ENCODE data around the gene GTF2IRD1.
A peak's percentile ranks its signal among the peaks of the same experiment; 100 is the strongest.
"Not testable (repeated sequence)": the region's sequence is repeated elsewhere in the genome, so short reads cannot be mapped to it uniquely, and the experiment has no call there.

GTF2IRD1 gene, protein sequence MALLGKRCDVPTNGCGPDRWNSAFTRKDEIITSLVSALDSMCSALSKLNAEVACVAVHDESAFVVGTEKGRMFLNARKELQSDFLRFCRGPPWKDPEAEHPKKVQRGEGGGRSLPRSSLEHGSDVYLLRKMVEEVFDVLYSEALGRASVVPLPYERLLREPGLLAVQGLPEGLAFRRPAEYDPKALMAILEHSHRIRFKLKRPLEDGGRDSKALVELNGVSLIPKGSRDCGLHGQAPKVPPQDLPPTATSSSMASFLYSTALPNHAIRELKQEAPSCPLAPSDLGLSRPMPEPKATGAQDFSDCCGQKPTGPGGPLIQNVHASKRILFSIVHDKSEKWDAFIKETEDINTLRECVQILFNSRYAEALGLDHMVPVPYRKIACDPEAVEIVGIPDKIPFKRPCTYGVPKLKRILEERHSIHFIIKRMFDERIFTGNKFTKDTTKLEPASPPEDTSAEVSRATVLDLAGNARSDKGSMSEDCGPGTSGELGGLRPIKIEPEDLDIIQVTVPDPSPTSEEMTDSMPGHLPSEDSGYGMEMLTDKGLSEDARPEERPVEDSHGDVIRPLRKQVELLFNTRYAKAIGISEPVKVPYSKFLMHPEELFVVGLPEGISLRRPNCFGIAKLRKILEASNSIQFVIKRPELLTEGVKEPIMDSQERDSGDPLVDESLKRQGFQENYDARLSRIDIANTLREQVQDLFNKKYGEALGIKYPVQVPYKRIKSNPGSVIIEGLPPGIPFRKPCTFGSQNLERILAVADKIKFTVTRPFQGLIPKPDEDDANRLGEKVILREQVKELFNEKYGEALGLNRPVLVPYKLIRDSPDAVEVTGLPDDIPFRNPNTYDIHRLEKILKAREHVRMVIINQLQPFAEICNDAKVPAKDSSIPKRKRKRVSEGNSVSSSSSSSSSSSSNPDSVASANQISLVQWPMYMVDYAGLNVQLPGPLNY

GRCh38 chr7:74453322-74454011 lies at the start of gene GTF2IRD1:
GTF2IRD1 (plus strand) TSS chr7:74453906; CDS start chr7:74508081, 54,175 bp downstream.
- peak in 2 of 3 donors; percentile 19 to 26 for DNase-seq (ENCODE audit: low read depth in 3 of 3)

DNA sequence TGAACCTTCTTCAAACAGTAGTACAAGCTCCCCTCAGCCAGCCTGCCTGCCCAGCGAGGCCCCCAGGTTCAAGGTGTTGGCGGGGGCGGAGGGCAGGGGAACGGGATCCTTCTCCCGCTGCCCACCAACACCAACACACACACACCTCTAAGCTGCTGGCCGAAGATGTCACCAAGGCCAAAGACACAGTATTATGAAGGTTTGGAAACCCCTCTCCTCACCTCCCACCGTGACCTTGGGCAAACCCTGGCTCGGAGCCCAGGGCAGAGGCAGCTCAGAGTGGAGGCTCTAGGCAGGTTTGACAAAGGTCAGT lies 49.4 kb upstream of the GTF2IRD1 start:
- no peak for DNase-seq (ENCODE audit: low read depth in 3 of 3)

GRCh38 chr7:74404741-74405140 lies 49.0 kb upstream of the GTF2IRD1 start:
- no peak for DNase-seq (ENCODE audit: low read depth in 3 of 3)

GRCh38 chr7:74405191-74405898 lies 48.4 kb upstream of the GTF2IRD1 start:
- no peak for DNase-seq (ENCODE audit: low read depth in 3 of 3)

DNA sequence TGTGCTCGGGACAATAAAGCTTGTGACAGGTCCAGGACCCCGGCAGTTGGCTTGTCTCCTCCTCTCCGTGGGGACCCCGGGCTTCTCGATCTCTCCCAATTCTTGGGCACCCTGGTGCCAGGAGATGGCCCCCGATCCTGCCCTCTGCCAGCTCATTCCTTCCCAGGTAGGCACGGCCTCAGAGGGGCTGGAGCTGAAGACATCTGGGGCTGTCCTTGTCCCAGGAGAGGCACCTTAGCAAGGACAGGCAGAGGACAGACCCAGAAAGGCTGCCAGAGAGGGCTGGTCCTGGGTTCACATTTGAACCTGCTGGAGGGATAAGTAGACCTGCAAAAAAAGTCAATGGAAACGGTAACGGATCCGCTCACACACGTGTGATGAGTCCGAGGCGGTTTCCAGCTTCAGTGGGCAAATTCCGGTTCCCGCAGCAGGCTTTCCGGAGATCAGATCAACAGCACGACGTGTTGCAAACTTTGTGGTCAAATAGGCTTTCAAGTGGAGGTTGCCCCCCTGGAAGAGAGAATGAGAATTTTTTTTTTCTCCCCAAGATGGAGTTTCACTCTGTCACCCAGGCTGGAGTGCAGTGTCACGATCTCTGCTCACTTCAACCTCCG lies 47.7 kb upstream of the GTF2IRD1 start:
- DNase-seq (ENCODE audit: low read depth in 3 of 3), result no peak

DNA sequence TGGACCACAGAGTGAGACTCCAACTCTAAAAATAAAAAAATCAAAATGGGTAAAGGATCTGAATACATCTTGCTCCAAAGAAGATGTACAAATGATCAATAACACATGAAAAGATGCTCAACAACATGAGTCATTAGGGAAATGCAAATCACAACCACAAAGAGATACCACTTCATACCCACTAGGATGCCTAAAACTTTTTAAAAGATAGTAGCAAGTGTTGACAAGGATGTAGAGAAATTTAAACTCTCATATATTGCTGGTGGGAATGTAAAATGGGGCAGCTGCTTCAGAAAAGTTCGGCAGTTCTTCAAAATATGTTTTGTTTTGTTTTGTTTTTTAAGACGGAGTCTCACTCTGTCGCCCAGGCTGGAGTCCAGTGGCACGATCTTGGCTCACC lies 45.7 kb upstream of the GTF2IRD1 start:
- no peak for DNase-seq (ENCODE audit: low read depth in 3 of 3)

- no peak for DNase-seq (ENCODE audit: low read depth in 3 of 3)
Measured at GRCh38 chr7:74409571-74409970, 44.1 kb upstream of the GTF2IRD1 start.

GRCh38 chr7:74410772-74411171 lies 42.9 kb upstream of the GTF2IRD1 start:
- no peak for DNase-seq (ENCODE audit: low read depth in 3 of 3)

DNA sequence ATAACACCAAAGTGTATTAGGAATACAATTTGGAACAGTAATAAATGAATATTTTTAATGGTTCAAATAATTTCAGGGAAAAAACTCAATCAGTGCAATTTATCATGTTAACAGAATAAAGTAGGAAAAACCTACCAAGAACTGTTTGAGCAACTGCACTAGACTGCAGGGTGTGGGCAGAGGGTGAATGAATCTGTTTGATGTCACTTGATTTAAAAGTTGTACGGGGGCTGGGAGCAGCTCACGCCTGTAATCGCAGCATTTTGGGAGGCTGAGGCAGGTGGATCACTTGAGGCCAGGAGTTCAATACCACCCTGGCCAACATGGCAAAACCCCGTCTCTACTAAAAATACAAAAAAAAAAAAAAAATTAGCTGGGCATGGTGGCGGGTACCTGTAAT lies 42.1 kb upstream of the GTF2IRD1 start:
- not testable (repeated sequence) for DNase-seq (ENCODE audit: low read depth in 3 of 3)

DNA sequence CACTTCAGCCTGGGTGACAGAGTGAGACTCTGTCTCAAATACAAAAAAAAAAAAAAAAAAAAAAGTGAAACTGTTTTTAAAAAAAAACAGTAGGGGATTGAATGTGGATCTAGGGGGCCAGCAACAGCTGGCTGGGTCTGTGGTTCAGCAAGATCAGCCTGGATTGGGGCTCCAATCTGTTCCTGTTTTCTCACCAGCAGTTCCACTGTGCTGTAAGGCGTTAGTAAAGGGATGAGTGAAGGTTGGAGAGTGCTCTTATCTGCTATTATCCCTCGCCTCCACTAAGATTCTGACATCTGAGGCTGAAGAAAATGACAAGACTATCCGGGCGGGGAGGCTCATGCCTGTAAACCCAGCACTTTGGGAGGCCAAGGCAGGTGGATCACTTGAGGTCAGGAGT lies 41.6 kb upstream of the GTF2IRD1 start:
- no peak for DNase-seq (ENCODE audit: low read depth in 3 of 3)

- no peak for DNase-seq (ENCODE audit: low read depth in 3 of 3)
Measured at GRCh38 chr7:74412603-74413002, 41.1 kb upstream of the GTF2IRD1 start.

DNA sequence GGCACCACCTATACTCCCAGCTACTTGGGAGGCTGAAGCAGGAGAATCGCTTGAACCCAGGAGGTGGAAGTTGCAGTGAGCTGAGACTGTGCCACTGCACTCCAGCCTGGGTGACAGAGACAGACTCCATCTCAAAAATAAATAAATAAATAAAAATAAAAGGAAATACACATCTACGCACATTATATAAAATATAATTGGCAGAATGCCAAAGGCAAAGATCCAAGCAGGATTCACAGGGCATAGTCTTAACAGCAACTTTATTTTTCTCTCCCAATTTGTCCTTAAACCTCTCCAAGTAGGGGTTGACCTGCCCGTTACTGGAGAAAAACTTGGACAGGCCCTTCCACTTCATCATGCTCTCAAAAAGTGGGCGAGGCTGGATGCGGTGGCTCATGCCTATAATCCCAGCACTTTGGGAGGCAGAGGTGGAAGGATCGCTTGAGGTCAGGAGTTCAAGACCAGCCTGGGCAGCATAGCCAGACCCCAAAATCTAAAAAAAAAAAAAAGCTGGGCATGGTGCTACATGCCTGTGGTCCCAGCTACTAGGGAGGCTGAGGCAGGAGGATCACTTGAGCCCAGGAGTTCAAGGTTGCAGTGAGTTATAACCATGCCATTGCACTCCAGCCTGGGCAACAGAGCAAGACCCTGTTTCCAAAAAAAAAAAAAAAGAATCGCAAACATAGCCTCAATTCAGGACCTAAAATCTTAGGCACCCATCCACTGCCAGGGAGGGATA lies 38.9 kb upstream of the GTF2IRD1 start:
- DNase-seq (ENCODE audit: low read depth in 3 of 3), result not testable (repeated sequence)

DNA sequence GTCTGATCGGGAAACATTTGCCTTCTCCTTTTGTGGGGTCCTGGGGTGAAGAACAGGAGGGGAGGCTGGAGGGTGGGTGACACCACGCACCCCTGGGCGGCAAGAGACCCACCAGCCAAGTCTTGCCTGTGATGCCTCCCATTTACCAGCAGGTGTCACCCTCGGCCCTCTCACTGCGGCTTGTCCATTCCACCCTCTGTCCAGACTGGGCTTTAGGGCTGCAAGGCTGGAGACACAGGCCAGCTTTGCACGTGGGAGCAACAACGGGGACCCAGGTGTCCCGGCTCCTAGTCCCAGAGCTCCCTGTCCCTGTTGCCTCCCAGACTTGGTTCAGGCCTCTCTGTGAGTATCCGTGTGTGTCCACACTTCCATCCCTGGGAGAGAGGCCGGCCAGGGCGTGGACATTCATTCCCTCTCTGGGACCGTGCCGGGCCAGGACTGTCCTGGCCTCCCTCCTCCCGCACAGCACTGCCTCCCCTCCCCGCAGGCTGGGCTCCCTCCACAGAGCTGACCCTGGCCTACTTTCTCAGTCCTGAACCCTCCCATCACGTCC lies 36.2 kb upstream of the GTF2IRD1 start:
- peak; percentile 6 to 43 (median 8) for DNase-seq (ENCODE audit: low read depth in 3 of 3)

GRCh38 chr7:74418076-74418475 lies 35.6 kb upstream of the GTF2IRD1 start:
- DNase-seq (ENCODE audit: low read depth in 3 of 3), result no peak

GRCh38 chr7:74418538-74418937 lies 35.2 kb upstream of the GTF2IRD1 start:
- DNase-seq (ENCODE audit: low read depth in 3 of 3), result no peak

DNA sequence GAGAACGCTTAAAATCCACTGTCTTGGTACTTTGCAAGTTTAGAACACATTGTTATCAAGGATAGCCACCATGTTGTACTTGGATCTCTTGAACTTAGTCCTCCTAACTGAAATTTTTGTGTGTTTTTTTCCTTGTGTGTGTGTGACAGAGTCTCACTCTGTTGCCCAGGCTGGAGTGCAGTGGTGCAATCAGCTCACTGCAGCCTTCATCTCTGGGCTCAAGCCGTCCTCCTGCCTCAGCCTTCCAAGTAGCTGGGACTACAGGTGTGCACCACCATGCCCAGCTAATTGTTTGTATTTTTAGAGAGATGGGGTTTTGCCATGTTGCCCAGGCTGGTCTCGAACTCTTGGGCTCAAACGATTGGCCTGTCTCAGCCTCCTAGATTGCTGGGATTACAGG lies 34.5 kb upstream of the GTF2IRD1 start:
- not testable (repeated sequence) for DNase-seq (ENCODE audit: low read depth in 3 of 3)

DNA sequence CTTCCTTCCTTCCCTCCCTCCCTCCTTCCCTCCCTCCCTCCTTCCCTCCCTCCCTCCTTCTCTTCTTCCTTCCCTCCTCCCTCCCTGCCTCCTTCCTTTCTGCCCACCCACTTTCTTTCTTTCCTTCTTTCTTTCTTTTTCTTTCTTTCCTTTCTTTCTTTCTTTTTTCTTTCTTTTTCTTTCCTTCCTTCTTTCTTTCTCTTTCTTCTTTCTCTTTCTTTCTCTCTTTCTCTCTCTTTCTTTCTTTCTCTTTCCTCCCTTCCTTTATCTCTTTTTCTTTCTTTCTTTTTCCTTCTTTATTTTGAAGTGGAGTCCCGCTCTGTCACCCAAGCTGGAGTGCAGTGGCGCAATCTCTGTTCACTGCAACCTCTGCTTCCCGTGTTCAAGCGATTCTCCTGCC lies 33.7 kb upstream of the GTF2IRD1 start:
- no peak for DNase-seq (ENCODE audit: low read depth in 3 of 3)

- DNase-seq (ENCODE audit: low read depth in 3 of 3), result no peak
Measured at GRCh38 chr7:74424291-74424880, 29.3 kb upstream of the GTF2IRD1 start.

GRCh38 chr7:74428023-74428422 lies 25.7 kb upstream of the GTF2IRD1 start:
- no peak for DNase-seq (ENCODE audit: low read depth in 3 of 3)
